Left renal pelvis (tissue), 4 donors: ENCODE measurements around the gene FICD. TPM values are rescaled to one million over a fixed set of nuclear protein-coding genes. Genes with fewer than 3 reads are reported as not detected.
"Not testable (repeated sequence)": the region's sequence is repeated elsewhere in the genome, so short reads cannot be mapped to it uniquely, and the experiment has no call there.

Source experiments
- DNase-seq, 4 donors: peaks; one replicate each; pipeline ENCODE4 v3.0.0-alpha.2; 2013; ENCODE audit warnings: low read depth in 4 of 4, low spot score in 3 of 4
- polyA plus RNA-seq, 4 donors: library from polyadenylated mRNA; unstranded; fragments of 120-200 nt; gene quantifications; one replicate each; pipeline ENCODE4 v1.2.1, GENCODE V29; 2013; ENCODE audit not compliant: insufficient read length in 4 of 4

Gene FICD
- polyA plus RNA-seq: 1 to 10 TPM; 3.9 to 4.3 (median 3.9) TPM

DNA sequence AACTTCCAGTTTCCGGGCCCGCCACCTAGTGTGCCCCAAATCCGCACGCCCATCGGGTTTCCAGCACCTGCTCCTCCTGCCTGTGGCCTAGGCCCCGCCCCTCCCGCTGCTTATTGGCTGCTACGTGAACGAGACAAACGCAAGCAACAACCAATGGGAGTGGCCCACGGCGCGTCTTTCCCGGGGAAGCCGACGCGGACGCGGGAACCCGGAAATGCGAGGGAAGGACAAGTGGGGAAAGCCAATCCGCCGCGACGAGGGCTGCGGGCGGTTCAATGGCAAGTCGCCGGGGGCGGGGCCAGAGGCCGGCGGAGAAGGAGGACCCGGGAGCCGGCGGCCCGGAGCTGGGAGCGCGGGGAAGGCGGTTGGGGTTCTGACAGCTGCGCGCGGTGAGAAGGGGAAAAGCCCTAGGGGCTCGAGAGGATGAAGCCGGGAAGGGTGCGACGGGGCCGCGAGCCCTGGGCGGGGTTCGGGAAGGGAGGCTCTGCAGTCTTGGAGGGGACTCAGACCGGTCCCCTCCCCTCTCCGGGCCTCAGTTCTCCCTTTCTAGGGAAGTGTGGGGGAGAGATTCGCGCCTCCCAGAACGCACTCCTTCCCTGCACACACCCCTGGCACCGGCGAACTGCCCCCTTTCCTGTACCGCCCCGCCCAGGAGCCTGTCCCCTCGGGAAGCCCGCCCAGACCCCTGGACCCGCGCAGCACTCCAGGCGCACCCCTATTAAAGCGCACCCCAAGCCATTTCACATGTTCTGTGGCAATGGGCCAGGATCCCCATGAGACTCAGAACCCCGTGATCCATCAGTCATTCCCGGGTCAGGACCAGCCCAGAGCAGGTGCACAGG, at the start of gene FICD:
Gene FICD, plus strand, starts transcription at position 305 of the 842 bp plus-strand sequence. CDS start 1,696 bp downstream, outside the sequence.
- DNase-seq: peak; percentile 93 to 98 (median 96)

DNA sequence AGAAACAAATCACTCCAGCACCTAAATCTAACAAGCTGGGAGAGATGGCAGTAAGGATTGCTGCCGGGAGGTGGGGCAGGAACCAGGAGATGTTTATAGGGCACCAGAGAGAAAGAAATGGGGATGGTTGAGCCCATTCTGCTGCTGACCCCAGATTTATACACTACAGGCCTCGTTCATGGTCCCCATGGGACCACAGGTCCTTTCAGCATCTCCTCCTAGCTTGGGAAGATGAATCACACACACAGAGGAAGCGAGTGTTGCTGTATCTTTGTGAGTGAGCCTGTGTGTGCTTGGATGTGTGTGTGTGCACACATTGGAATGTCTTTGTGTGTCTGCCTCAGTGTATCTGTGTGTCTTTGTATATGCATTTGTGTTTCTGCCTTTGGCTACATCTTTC, 49.7 kb upstream of the FICD start:
- no peak for DNase-seq

DNA sequence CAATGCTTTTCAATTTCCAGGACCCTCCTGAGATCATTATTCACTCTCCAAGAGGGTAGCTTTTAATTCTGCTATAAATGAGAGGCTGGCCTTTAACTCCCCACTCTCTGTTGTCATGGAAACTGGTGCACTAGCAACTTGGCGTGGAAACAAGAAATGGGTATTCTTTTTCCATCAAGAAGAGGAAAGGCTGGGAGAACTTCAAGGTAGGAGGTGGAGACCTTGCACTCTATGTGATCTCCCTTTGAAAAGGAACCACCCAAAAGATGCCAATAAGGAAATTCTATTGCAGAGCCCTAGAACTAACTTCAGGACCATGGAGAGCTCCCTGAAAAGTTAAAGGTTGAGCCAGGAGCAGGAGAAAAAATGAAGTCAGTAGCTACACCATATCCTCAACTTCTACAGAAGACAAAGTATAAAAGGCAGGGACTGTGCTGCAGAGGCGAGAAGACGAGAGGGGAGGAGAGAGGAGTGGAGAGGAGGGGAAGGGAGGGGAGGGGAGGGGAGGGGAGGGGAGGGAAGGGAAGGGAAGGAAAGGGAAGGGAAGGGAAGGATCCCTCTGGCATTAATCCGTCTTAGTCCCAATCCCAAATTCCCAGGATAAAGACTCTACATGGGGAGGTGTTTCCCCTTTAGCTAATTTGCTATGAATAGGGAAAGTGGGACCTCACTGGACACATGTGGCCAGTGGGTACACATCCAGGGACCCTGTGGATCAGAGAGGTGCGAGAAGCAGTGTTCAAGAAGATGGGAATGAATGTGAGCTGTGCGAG, 46.7 kb upstream of the FICD start:
- DNase-seq: no peak

DNA sequence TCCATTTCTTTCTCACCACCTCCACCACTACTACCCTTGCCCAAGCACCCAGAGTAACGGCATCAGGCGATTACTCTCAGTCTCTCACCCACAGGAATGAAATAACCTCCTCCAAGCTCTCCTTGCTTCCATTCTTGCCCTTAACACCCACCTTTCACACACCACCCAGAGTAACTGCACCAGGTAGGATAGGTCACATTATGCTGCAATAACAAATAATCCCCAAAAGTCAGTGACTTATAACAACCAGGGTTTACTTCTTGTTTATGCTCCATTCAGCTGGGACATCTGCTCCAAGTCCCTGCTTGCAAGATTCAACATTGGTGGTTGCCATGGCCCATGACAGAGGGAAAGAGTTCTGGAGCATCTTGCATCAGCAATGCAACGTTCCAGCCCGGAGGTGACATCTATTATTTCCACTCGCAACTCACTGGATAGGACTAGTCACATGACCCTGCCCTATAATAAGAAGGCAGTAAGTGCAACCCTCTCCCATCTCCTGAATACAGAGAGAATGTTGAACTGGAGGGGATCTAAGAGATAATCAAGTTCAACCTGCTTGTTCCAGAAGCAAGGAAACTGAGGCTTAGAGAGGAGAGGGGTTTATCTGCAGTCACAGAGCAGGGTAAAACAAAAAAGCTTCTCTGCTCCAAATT, 41.5 kb upstream of the FICD start:
- no peak for DNase-seq

DNA sequence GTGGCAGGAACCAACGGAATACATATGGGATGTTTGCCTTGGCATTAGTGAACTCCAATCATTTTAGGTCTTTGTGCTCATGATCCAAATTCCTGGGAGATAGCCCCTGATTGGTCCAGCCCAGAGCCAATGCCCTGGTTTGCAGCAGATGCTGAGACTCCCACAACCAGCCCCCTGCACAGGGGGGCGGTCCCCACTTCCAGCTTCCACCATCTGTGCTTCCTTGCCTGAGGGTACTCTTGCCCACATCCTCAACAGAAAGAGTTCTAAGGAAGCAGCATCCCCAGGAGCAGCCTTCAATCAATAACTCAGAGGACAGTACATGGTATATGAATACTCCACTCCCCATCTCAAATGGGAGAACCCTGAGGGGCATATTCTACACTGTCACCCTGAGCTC, 39.7 kb upstream of the FICD start:
- DNase-seq: no peak

DNA sequence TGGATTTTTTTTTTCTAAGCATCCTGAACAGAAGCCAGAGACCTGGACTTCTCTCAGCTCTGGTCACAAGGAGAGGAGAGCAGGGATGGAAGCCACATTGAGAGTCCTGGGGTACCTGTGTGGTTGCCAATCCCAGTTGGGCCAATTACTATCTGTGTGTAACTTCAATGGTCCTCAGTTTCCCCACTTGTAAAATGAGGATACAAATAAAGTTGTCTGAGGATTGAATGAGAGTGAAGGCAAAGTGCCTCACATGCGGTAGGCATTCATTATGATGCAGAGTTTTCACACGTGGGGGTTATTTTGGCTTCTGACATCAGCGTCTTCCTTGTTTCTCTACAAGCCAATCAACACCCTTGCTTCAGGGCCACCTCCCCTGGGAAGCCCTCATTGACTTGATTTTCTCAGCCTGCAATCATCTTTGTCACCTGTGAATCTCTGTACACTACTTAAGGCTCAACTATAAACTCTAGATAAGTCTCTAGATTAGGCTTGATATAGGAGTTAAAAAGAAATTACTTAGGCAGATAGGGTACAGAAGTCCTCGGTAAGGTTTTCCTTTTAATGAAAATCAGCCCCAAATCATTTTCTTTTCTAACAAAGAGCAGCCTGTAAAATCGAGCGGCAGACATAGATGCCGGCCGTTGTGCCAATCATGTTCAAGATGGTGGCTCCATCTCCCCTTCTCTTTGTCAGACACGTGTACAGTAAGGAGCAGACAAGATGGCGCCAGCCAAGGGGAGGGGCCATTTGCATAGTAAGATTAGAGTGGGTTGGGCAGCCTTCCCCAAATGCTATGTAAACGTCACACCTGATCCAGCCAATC, 37.8 kb upstream of the FICD start:
- no peak for DNase-seq

DNA sequence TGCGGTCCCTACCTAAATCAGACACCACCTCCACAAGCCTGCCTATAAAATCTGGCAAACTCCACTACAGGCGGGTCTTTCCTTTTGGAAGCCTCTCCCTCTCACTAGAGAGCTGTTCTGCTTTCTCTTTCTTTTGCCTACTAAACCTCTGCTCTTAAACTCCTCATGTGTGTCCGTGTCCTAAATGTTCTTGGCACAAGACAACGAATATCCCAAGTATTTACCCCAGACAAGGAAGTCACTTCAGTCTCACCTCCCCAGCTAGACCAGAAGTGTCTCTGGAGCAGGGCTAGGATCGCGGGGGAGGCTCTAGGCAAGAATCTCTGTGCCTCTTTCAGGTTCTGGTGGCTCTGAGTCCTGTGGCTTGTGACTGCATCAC, 37.2 kb upstream of the FICD start:
- DNase-seq: no peak

DNA sequence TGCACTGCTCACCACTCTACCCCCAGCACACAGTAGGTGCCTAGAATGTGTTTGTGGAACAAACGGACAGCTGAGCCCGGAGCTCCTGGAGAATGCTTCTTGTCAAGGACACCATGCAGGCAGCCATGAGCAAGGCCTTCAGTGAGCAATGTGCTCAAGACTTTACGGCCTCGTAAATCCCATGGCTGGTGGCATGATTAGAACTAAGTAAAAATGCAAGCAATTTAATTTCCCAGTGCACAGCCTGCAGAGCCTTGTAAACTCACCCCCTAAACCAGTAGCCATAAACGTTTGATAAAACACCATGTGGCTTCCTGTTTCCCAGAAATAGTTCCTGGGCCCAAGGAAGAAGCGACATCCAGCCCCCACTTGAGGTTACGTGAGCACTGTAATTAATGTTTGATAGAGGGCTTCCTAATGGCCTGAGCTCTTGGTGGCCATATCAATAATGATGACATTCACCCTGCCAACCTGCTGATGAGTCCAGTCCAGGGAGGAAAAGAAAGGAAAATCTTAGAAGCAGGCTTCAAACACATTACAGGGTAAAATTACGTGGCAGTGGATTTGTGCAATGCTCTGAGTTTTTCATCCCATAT, 36.4 kb upstream of the FICD start:
- no peak for DNase-seq

DNA sequence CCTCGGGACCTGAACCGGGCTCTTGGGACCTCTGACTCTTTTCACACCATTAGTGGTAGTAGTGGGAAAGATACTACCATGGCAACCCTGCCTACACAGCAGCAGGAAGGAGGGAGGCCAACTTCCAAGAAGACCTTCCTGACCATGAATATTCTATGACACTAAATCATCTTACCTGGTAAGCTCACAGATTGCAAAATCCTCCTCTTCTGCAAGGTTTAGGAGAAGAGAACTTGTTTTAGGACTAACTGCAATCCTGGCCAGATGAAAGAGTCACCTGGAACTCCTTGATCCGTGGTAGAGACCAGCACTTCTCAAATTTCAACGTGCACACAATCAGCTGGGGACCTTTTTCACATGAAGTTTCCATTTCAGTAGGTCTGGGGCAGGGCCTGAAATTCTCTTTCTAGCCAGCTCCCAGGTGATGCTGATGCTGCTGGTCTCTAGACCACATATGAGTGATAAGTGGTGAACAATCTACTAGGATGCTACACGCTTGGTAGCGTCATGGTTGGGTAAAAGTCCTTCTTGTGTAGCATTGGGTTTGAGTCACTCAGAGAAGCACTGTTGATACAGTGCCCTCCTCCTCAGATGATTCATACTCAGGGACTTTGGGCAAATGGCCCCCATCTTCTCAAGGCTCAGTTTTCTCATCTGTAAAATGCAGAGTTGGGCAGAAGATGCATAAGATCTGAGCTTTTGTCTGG, 35.6 kb upstream of the FICD start:
- no peak for DNase-seq

DNA sequence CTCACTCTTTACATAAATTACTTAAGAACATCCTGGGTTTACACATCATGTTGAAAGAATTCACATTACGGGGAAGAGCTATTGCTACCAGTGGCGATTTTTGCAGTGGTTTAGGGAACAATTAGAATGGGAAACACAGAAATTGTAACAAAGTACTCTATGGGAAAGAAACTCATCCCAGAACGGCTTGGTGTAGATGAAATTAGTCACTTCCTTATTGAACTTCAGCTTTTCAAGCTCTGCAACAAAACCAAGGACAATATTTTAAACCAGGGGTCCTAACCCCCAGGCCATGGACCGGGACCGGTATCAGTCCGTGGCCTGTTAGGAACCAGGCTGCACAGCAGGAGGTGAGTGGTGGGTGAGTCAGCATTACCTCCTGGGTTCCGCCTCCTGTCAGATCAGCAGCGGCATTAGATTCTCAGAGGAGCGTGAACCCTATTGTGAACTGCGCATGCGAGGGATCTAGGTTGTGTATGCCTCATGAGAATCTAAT, 32.3 kb upstream of the FICD start:
- DNase-seq: no peak

DNA sequence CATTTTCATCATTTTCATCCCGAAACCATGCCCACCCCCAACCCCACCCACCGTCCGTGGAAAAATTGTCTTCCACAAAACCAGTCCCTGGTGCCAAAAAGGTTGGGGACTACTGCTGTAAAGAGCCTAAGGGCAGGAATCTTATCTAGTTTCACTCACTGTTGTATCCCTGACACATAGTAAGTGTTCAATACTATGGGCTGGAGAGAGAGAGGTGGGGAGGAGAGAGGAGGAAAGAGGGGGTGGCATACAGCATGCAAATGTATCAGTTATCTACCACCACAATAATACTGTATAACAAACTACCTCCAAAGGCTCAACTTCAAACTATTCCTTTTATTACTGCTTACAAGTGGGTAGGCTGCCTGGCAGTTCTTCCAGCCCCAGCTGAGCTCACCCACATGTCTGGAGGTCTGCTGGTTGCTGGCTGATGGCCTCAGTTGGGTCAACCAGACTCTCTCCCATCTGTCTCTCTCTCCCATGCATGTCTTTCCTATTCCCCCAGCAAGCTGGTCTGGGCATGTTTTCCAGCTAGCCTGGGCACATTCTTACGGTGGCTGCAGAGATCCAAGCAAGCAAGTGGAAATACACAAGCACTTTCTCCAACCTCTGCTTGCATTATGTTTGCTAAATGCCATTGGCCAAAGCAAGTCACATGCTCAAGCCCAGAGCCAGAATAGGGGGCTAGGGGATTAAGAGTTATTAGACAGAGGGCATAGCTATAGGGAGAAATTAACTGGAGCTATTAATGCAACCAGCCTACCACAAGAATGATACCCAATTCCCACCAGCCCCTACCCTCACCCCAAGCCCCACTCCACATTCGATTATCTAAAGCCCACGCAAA, 31.6 kb upstream of the FICD start:
- no peak for DNase-seq

DNA sequence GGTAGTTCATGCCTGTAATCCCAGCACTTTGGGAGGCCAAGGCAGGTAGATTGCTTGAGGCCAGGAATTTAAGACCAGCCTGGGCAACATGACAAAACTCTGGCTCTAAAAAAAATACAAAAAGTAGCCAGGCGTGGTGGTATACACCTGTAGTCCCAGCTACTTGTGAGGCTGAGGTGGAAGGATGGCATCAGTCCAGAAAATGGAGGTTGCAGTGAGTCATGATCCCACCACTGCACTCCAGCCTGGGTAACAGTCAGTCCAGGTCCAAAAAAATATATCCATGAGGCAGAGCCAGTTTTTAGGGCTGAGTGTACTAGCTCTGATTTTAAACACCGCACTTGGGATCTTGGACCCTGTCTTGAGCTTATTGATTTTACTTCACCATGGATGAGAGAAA, 30.6 kb upstream of the FICD start:
- DNase-seq: no peak

DNA sequence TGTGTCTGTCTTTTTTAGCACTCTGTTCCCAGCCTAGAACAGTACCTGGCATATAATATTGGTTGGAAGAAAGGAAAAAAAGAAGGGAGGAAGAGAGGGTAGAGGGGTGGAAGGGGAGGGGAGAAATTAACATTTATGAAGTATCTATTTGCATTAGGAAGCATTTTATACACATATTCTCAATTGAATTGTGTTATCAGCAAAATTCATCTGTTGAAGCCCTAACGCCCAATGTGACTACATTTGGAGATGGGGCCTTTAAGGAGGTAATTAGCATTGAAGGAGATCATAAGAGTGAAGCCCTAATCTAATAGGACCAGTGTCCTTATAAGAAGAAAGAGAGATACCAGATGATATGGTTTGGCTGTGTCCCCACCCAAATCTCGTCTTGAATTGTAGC, 30.2 kb upstream of the FICD start:
- no peak for DNase-seq

DNA sequence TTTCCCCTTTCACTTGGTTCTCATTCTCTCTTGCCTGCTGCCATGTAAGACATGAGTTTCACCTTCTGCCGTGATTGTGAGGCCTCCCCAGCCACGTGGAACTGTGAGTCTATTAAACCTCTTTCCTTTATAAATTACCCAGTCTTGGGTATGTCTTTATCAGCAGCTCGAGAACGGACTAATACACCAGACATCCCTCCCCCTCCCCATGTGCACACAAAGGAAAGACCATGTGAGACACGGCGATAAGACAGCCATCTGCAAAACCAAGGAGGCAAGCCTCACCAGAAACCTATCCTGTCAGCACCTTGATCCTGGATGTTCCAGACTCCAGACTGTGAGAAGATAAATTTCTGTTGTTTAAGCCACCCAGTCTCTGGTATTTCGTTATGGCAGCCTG, 29.7 kb upstream of the FICD start:
- DNase-seq: not testable (repeated sequence)

DNA sequence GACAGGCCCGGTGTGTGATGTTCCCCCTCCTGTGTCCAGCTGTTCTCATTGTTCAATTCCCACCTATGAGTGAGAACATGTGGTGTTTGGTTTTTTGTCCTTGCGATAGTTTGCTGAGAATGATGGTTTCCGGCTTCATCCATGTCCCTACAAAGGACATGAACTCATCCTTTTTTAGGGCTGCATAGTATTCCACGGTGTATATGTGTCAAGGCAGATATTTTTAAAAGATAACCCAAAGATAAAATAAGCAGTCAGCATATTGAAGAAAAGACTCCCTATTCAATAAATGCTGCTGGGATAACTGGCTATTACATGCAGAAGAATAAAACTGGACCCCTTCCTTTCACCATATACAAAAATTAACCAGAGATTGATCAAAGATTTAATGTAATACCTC, 28.0 kb upstream of the FICD start:
- not testable (repeated sequence) for DNase-seq

DNA sequence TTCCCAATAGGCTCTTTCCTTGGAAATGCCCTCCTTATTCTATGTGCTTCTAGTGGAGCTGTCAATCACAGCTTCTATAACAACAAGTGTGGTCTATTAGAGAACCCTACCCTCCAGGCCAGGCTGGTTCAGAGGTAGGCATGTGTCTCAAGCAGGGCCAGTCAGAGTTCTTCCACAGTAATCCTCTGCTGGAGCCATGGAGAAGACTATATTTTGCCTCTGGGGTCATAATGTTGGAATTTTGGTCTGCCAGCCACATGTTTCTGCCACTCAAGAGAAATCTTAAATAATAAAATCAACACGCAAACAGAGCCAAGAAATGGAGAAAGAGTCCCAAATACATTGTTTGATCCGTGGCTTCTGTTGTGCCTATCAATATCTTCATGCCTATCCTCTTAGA, 23.8 kb upstream of the FICD start:
- DNase-seq: no peak

DNA sequence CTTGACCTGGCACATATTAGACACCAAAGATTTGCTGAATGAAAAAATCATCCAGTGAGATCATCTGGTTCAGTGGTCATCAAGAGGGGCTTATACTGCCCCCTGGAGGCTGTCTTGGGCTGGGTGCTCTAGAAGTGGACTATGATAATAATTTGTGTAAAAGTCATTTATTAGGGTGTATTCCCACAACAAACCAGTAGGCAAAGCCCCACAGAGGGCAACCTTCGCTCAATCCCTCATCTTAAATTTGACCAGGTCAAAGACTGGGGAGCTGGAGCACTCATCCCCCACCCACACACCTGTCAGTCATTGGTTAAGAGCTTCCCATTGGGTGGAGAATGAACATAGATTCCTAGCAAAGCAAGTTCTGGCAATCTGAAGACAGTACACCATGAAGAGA, 20.0 kb upstream of the FICD start:
- no peak for DNase-seq

DNA sequence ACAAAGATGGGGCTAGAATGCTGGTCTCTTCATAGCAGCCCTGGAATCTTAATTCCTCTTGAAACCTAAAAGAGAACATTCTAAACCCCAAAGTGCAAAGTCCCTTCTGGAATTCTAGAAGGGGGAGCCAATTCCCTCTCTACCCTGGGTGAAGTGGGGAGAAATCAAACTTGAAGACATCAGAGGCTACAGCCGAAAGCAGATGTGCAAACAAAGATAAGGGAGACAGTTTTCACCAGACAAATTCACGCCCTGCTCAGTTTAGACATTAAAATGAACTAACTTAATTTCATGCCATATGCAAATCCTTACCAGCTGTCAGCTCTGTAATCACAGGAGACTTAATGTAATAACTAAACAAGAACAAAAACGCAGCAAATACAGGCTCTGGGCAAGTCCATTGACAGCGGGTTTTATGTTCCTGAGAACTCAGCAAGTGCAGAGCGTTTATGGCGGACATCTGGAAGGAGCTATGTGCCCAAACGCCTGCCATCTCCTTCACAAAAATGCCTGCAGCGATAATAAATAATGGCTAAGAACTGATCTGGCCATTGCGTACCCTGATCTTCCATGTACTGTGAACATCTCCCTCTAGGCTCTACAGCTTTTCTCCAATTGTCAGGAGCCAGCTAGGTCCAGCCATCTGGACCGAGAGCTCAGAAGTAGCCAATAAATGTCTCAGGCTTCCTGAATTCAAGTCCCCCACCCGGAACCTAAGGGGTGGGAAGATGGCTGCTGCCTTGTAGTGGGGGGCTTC, 19.1 kb upstream of the FICD start:
- no peak for DNase-seq
